ENCODE results near the gene CDC6.

CDC6 gene

GRCh38 chr17:40287494-40288369 is at the start of gene CDC6:
CDC6 (plus strand) TSS chr17:40287879; CDS start chr17:40289421, 1,542 bp downstream.
- H3K4me3 ChIP-seq (ENCODE audit: control insufficient read depth, low read depth, low read length), result peak within 1 kb of the TSS; percentile 94
- DNase-seq (ENCODE audit: low read depth), result peak; percentile 99
- TF ChIP-seq, protein P1, sequence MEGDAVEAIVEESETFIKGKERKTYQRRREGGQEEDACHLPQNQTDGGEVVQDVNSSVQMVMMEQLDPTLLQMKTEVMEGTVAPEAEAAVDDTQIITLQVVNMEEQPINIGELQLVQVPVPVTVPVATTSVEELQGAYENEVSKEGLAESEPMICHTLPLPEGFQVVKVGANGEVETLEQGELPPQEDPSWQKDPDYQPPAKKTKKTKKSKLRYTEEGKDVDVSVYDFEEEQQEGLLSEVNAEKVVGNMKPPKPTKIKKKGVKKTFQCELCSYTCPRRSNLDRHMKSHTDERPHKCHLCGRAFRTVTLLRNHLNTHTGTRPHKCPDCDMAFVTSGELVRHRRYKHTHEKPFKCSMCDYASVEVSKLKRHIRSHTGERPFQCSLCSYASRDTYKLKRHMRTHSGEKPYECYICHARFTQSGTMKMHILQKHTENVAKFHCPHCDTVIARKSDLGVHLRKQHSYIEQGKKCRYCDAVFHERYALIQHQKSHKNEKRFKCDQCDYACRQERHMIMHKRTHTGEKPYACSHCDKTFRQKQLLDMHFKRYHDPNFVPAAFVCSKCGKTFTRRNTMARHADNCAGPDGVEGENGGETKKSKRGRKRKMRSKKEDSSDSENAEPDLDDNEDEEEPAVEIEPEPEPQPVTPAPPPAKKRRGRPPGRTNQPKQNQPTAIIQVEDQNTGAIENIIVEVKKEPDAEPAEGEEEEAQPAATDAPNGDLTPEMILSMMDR (conservative IDR thresholded peaks at IDR 0.05; ENCODE audit: control insufficient read depth, insufficient read depth, low read depth, low read length), result no peak

DNA sequence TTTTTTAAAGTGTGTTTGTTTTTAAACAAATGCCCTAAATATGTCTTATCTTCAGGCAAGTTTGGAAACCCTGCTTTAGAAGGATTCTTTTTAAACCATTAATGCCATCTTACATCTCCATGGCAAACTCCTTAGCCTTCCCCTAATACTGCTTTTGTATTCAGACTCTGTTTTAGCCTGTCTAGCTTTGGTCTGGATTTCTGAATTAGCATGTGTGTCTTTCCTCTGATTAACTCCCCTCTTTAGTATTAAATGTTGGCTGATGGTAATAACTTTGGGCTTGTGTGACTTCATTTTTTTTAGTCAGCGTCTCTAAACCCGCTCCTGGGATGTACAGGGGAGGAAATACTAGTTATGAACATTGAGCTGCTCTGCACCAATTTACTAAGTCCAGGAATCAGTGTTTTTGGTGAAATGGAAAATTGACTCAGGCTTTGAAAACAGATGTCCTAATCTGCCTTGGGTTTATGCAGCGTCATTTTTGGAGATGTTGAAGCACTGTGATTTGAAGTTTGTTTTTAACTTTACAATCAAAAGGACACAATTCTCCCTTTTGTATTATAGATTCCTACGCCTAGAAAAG is 46.3 kb upstream of the CDC6 start:
- TF ChIP-seq, protein P1 (conservative IDR thresholded peaks at IDR 0.05; ENCODE audit: control insufficient read depth, insufficient read depth, low read depth, low read length), result no peak
- no peak overlapping the region for H3K4me3 ChIP-seq (ENCODE audit: control insufficient read depth, low read depth, low read length)
- peak; percentile 17 for DNase-seq (ENCODE audit: low read depth)

DNA sequence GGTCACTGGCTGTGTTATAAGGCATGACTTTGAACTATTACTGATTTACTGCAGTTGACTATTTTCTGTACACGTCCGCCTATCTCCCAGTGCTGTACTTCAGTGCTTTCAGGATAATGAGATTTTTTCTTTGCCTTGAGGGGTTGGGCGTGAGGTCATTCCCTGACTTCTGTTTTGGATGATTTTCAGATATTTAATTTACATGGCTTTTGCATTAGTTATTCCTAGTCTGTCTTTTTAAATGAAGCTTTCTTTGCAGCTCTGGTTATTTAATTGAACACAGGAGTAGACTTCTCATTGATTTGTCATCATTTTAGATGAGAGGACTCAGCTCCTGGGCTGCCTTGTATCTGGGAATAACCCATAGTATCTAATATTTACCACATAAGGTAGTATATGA is 44.9 kb upstream of the CDC6 start:
- TF ChIP-seq, protein P1 (conservative IDR thresholded peaks at IDR 0.05; ENCODE audit: control insufficient read depth, insufficient read depth, low read depth, low read length), result no peak
- DNase-seq (ENCODE audit: low read depth), result peak; percentile 36
- H3K4me3 ChIP-seq (ENCODE audit: control insufficient read depth, low read depth, low read length), result no peak overlapping the region

DNA sequence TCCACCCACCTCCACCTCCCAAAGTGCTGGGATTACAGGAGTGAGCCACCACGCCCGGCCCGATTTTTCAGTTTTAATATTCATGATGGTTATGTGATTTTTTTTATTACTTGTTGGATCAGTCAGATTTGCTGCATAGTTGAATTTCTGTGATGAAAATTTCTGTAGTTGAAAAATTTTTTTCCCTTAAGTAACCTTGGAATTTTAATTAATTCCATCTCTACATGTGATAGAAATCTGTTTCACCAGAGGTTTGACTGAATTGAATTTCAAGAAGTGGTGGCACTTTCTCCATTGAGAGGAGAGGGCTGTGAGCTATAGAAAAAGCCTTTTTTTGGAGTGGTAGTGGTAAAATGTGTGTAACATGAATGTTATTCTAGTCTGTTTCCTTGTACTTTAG is 43.9 kb upstream of the CDC6 start:
- DNase-seq (ENCODE audit: low read depth), result no peak
- TF ChIP-seq, protein P1 (conservative IDR thresholded peaks at IDR 0.05; ENCODE audit: control insufficient read depth, insufficient read depth, low read depth, low read length), result no peak
- H3K4me3 ChIP-seq (ENCODE audit: control insufficient read depth, low read depth, low read length), result no peak overlapping the region

DNA sequence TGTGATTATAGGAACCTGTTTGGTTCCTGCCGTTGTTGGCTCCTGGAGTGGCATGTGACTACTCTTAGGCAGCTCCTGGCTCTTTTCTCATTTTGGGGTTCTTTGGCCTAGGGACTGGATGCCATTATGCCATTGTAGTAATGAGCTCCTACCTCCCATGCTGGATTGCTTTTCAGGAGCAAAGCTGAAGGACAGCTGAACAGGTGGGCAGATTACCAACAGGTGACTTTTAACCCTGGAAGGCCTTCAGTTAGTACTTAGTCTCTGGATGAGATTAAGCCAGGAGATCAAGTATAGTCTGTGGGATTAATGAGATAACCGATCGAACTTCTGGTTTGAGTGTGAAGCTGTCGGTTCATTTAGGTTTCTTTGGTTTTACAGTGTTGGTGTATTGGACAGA is 43.4 kb upstream of the CDC6 start:
- no peak for DNase-seq (ENCODE audit: low read depth)
- TF ChIP-seq, protein P1 (conservative IDR thresholded peaks at IDR 0.05; ENCODE audit: control insufficient read depth, insufficient read depth, low read depth, low read length), result no peak
- H3K4me3 ChIP-seq (ENCODE audit: control insufficient read depth, low read depth, low read length), result no peak overlapping the region

DNA sequence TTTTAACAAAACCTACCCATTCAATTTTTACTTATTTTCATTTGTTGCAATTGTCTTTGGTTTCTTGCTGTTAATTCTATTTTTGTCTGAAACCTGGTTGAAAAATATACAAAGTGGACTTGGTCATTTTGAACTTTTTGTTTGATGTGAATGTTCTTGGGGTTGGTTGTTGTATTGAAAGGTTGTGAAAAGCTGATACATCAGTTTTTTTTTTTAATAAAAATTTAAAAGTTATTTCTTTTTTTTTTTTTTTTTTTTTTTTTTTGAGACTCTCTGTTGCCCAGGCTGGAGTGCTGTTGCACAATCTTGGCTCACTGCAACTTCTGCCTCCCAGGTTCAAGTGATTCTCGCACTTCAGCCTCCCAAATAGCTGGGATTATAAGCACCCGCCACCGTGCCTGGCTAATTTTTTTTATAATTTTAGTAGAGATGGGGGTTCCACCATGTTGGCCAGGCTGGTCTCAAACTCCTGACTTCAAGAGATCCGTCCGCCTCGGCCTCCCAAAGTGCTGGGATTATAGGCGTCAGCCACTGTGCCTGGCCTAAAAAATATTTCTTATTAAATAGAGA is 39.7 kb upstream of the CDC6 start:
- no peak for DNase-seq (ENCODE audit: low read depth)

More for the DNA sequence above, 39.7 kb upstream of the CDC6 start:
- no peak overlapping the region for H3K4me3 ChIP-seq (ENCODE audit: control insufficient read depth, low read depth, low read length)
- TF ChIP-seq, protein P1 (conservative IDR thresholded peaks at IDR 0.05; ENCODE audit: control insufficient read depth, insufficient read depth, low read depth, low read length), result no peak

Data from fibroblast of mammary gland (primary cell).